GM12878 (cell line): ENCODE measurements around the gene HEG1. TPM values are rescaled to one million over a fixed set of nuclear protein-coding genes. Genes with fewer than 3 reads are reported as not detected.

Source experiments
- ATAC-seq: fragments of 200-7000 bp; cut with Tn5 transposase; 3 replicates; pipeline ENCODE4 v1.9.1; 2020; ENCODE audit warnings: mild to moderate bottlenecking, moderate library complexity
- BruUV-seq: library from RNA; stranded (reverse); fragments of 400-500 nt; replicated peaks from 2 replicates; lab custom pipeline; 2021; lab: Mats Ljungman, UMichigan
- CTCF ChIA-PET: fragments of 300-600 bp; sonication (Branson Sonifier 250); formaldehyde crosslinking; extraction: SDS; loops from one replicate; lab custom pipeline; 2021; ENCODE audit warnings: inconsistent platforms; lab: Yijun Ruan, JAX
- POLR2A ChIA-PET: fragments of 350-600 bp; formaldehyde crosslinking; extraction: SDS; loops from one replicate; lab custom pipeline; 2021; ENCODE audit warnings: inconsistent platforms; lab: Charles Lee
- RAD21 ChIA-PET: fragments of 300-600 bp; sonication (Branson Sonifier 250); formaldehyde crosslinking; loops from one replicate; lab custom pipeline; 2023; ENCODE audit warnings: antibody characterized with exemption; ENCODE audit not compliant: unreplicated experiment; lab: Charles Lee
- SMC1A ChIA-PET: fragments of 300-600 bp; sonication (Branson Sonifier 250); formaldehyde crosslinking; loops from one replicate; lab custom pipeline; 2023; ENCODE audit not compliant: unreplicated experiment, uncharacterized antibody; lab: Charles Lee
- DNase-seq: peaks from one replicate; pipeline ENCODE4 v3.0.0-alpha.2; 2011; ENCODE audit warnings: low read depth, low spot score
- FAIRE-seq: peaks from 3 replicates; lab custom pipeline; 2011; peaks lifted over from hg19 to GRCh38; lab: Jason Lieb, UNC
- H2AFZ ChIP-seq: 2 replicates; pipeline ENCODE4 v1.6.0; 2011; ENCODE audit warnings: low read depth, low read length, control low read depth; ENCODE audit not compliant: control insufficient read depth
- H3K27ac ChIP-seq: 2 replicates; pipeline ENCODE4 v1.5.1; 2011; ENCODE audit warnings: control low read depth; ENCODE audit not compliant: control insufficient read depth, insufficient read depth
- H3K27me3 ChIP-seq, 2 experiments: replicated peaks in 1 of 2; 2 replicates each; pipeline versions ENCODE4 v1.6.0 to v1.6.1; 2011; ENCODE audit warnings: low read length in 1 of 2; ENCODE audit not compliant: control insufficient read depth in 2 of 2, insufficient read depth in 2 of 2
- H3K36me3 ChIP-seq, 2 experiments: 2 replicates each; pipeline ENCODE4 v1.5.1; 2011; ENCODE audit warnings: low read length in 1 of 2; ENCODE audit not compliant: control insufficient read depth in 2 of 2, insufficient read depth in 2 of 2
- H3K4me1 ChIP-seq: 2 replicates; pipeline ENCODE4 v1.6.1; 2011; ENCODE audit warnings: mild to moderate bottlenecking, low read length, moderate library complexity, mixed read lengths; ENCODE audit not compliant: control insufficient read depth, insufficient read depth
- H3K4me2 ChIP-seq: 2 replicates; pipeline ENCODE4 v1.6.0; 2011; ENCODE audit warnings: control low read depth; ENCODE audit not compliant: control insufficient read depth, insufficient read depth
- H3K4me3 ChIP-seq: fragments of 200-600 bp; sonication (generic); 2 replicates; pipeline ENCODE4 v1.5.1; 2016
- H3K79me2 ChIP-seq: 2 replicates; pipeline ENCODE4 v1.6.0; 2011; ENCODE audit warnings: low read length; ENCODE audit not compliant: control insufficient read depth, insufficient read depth
- H3K9ac ChIP-seq: 2 replicates; pipeline ENCODE4 v1.8.0; 2011; ENCODE audit warnings: low read length, control low read depth, mixed read lengths; ENCODE audit not compliant: control insufficient read depth, insufficient read depth
- H3K9me3 ChIP-seq: replicated peaks from 3 replicates; pipeline ENCODE4 v1.5.1; 2011; ENCODE audit warnings: mild to moderate bottlenecking, low read length; ENCODE audit not compliant: control insufficient read depth, insufficient read depth
- H4K20me1 ChIP-seq: 2 replicates; pipeline ENCODE4 v1.6.0; 2011; ENCODE audit not compliant: control insufficient read depth, insufficient read depth
- E4F1 ChIP-seq: fragments of 450-650 bp; IDR thresholded peaks from 2 replicates; pipeline ENCODE4 v1.6.1; 2018; ENCODE audit warnings: borderline replicate concordance, mild to moderate bottlenecking; ENCODE audit not compliant: partially characterized antibody
- ETV6 ChIP-seq, 2 experiments: fragments of 450-650 bp in 1 of 2; IDR thresholded peaks in 1 of 2; conservative IDR thresholded peaks in 1 of 2; 2 replicates each; pipeline ENCODE4 v1.6.1; 2014; ENCODE audit warnings: antibody characterized with exemption in 1 of 2, borderline replicate concordance in 1 of 2, low read depth in 1 of 2, mild to moderate bottlenecking in 1 of 2, moderate library complexity in 1 of 2
- HDAC2 ChIP-seq: fragments of 200-600 bp; sonication (generic); IDR thresholded peaks from 2 replicates; pipeline ENCODE4 v1.6.1; 2017
- JUNB ChIP-seq: IDR thresholded peaks from 2 replicates; pipeline ENCODE4 v1.6.1; 2016; ENCODE audit warnings: antibody characterized with exemption, mild to moderate bottlenecking
- JUND ChIP-seq: IDR thresholded peaks from 2 replicates; pipeline ENCODE4 v1.6.1; 2012; ENCODE audit warnings: low read depth, mild to moderate bottlenecking, low read length, improper control_type of control experiment, moderate library complexity
- MEF2A ChIP-seq: IDR thresholded peaks from 2 replicates; pipeline ENCODE4 v1.6.1; 2011; ENCODE audit warnings: low read depth, mild to moderate bottlenecking, low read length, moderate library complexity; ENCODE audit not compliant: insufficient read depth
- MTA3 ChIP-seq: IDR thresholded peaks from 2 replicates; pipeline ENCODE4 v1.6.1; 2012; ENCODE audit warnings: low read length, inconsistent platforms, borderline replicate concordance
- MYC ChIP-seq: IDR thresholded peaks from 2 replicates; pipeline ENCODE4 v1.6.1; 2011; ENCODE audit warnings: mild to moderate bottlenecking, low read length, moderate library complexity, inconsistent platforms; ENCODE audit not compliant: insufficient read depth, insufficient replicate concordance, insufficient read length, severe bottlenecking
- NFIC ChIP-seq: IDR thresholded peaks from 2 replicates; pipeline ENCODE4 v1.6.1; 2012; ENCODE audit warnings: low read depth, mild to moderate bottlenecking, inconsistent platforms, low read length, moderate library complexity
- NR2C1 ChIP-seq: fragments of 450-650 bp; IDR thresholded peaks from 2 replicates; pipeline ENCODE4 v1.6.1; 2017; ENCODE audit warnings: antibody characterized with exemption, mild to moderate bottlenecking, moderate library complexity
- NRF1 ChIP-seq: conservative IDR thresholded peaks from 2 replicates; pipeline ENCODE4 v1.6.1; 2011; ENCODE audit warnings: mild to moderate bottlenecking, low read depth, low read length, improper control_type of control experiment
- POLR2AphosphoS2 ChIP-seq: IDR thresholded peaks from 2 replicates; pipeline ENCODE4 v1.6.1; 2011; ENCODE audit warnings: low read depth, mild to moderate bottlenecking, low read length, improper control_type of control experiment, moderate library complexity
- RAD21 ChIP-seq: IDR thresholded peaks from 2 replicates; pipeline ENCODE4 v1.6.1; 2011; ENCODE audit warnings: mild to moderate bottlenecking, low read depth, low read length, moderate library complexity; ENCODE audit not compliant: insufficient read depth
- RFX5 ChIP-seq: IDR thresholded peaks from 2 replicates; pipeline ENCODE4 v1.6.1; 2011; ENCODE audit warnings: low read depth, low read length, improper control_type of control experiment
- SMAD5 ChIP-seq: IDR thresholded peaks from 2 replicates; pipeline ENCODE4 v1.6.1; 2016; ENCODE audit warnings: antibody characterized with exemption, low read depth
- SREBF2 ChIP-seq: IDR thresholded peaks from 2 replicates; pipeline ENCODE4 v1.6.1; 2012; ENCODE audit warnings: mild to moderate bottlenecking, low read length
- WGBS: methylation state at CpG from one replicate; pipeline ENCODE4 v1.1.6; 2016; ENCODE audit warnings: low lambda C conversion rate; ENCODE audit not compliant: insufficient replicate concordance, insufficient coverage; ENCODE audit errors: missing lambda C conversion rate; 5-methylcytosine and 5-hydroxymethylcytosine counted together
- in situ Hi-C: fragments of 300-500 bp; cut with MboI; formaldehyde crosslinking; loops from 9 replicates; pipeline ENCODE4 v1.14.3; 2018; ENCODE audit warnings: mixed read lengths
- intact Hi-C: fragments of 100-400 bp; cut with micrococcal nuclease; formaldehyde crosslinking; loops from one replicate; pipeline ENCODE4 v1.14.2; 2022; ENCODE audit not compliant: unreplicated experiment
- polyA plus RNA-seq, 11 experiments: library from polyadenylated mRNA; depleted of rRNA in 4 of 11; unstranded in 6 of 11; stranded (reverse) in 5 of 11; fragments of >200 nt; fragmentation: Nextera tagmentation in 4 of 11; fragmentation: Illumina TruSeq in 1 of 11; extraction: Ambion mirVana in 4 of 11; extraction: Trizol in 1 of 11; gene quantifications; 1 replicate in 1 of 11; 2 replicates in 10 of 11; pipeline versions ENCODE4 v1.2.1 to v1.2.3, GENCODE V29; 2011 to 2016; ENCODE audit warnings: inconsistent platforms in 2 of 11, missing spikeins in 2 of 11, low read depth in 1 of 11
- total RNA-seq, 4 experiments: library from RNA; depleted of rRNA in 3 of 4; stranded (reverse); fragments of >200 nt in 3 of 4; fragmentation: Illumina TruSeq in 1 of 4; extraction: Trizol in 1 of 4; gene quantifications; 2 replicates each; pipeline versions ENCODE4 v1.2.1 to v1.2.3, GENCODE V29; 2013 to 2021
- TF ChIP-seq, protein P1 (sequence below): fragments of 450-650 bp; IDR thresholded peaks from 2 replicates; pipeline ENCODE4 v1.6.1; 2018; ENCODE audit warnings: mild to moderate bottlenecking, low read depth, moderate library complexity; ENCODE audit not compliant: partially characterized antibody
- TF ChIP-seq, protein P2 (sequence below): IDR thresholded peaks from 2 replicates; pipeline ENCODE4 v1.6.1; 2011; ENCODE audit warnings: borderline replicate concordance, low read depth, mild to moderate bottlenecking, moderate library complexity, low read length; ENCODE audit not compliant: insufficient read depth, poor library complexity, severe bottlenecking

Gene HEG1
- total and polyA plus RNA-seq, 10 of the 15 experiments (the other 5 are each of a cell fraction or from before 2014, with no cell fraction given): 2.2 to 32.1 (median 7.6) TPM

GRCh38 chr3:125079675-125080045, 23.9 kb upstream of the HEG1 start:
- CTCF ChIA-PET: interaction anchor here (1.3 kb wide), 1 partner anchor 14 kb away, joined by 5 read pairs; no protein-coding TSS in a partner anchor
- Histone ChIP-seq H3K9ac (no peak overlapping the region), H2AFZ (no peak overlapping the region), H3K4me1 (peaks cover 19% of the 10 kb centered on the region), H3K9me3 (no peaks in the 10 kb centered on the region), H3K27me3 (no peaks in the 10 kb centered on the region), H3K4me3 (no peak overlapping the region), H4K20me1 (no peaks in the 10 kb centered on the region), H3K36me3 (peaks cover 0 to 21% of the 10 kb centered on the region in 2 experiments; a peak in 1 of 4 replicates), H3K27ac (no peak overlapping the region), H3K79me2 (no peaks in the 10 kb centered on the region), H3K4me2 (no peak overlapping the region)
- 93% methylated on average over 1 of the region's 1 CpG for WGBS
- FAIRE-seq: no peak
- no peak for TF ChIP-seq E4F1
- no peak for TF ChIP-seq RAD21
- no peak for TF ChIP-seq MYC
- TF ChIP-seq MTA3: no peak
- no peak for TF ChIP-seq NFIC
- no peak for TF ChIP-seq RFX5
- TF ChIP-seq ETV6 (conservative IDR thresholded peaks at IDR 0.05 in 1 of 2, IDR thresholded peaks at IDR 0.05 in 1 of 2; ENCODE audit: borderline replicate concordance in 1 of 2, low read depth in 1 of 2): no peak
- no peak for TF ChIP-seq HDAC2
- no peak for TF ChIP-seq POLR2AphosphoS2
- no peak for TF ChIP-seq SREBF2
- TF ChIP-seq NR2C1: no peak
- no peak for TF ChIP-seq NRF1
- no peak for TF ChIP-seq JUND
- TF ChIP-seq, protein P1, sequence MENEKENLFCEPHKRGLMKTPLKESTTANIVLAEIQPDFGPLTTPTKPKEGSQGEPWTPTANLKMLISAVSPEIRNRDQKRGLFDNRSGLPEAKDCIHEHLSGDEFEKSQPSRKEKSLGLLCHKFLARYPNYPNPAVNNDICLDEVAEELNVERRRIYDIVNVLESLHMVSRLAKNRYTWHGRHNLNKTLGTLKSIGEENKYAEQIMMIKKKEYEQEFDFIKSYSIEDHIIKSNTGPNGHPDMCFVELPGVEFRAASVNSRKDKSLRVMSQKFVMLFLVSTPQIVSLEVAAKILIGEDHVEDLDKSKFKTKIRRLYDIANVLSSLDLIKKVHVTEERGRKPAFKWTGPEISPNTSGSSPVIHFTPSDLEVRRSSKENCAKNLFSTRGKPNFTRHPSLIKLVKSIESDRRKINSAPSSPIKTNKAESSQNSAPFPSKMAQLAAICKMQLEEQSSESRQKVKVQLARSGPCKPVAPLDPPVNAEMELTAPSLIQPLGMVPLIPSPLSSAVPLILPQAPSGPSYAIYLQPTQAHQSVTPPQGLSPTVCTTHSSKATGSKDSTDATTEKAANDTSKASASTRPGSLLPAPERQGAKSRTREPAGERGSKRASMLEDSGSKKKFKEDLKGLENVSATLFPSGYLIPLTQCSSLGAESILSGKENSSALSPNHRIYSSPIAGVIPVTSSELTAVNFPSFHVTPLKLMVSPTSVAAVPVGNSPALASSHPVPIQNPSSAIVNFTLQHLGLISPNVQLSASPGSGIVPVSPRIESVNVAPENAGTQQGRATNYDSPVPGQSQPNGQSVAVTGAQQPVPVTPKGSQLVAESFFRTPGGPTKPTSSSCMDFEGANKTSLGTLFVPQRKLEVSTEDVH: no peak
- no peak for TF ChIP-seq JUNB
- no peak for TF ChIP-seq MEF2A
- TF ChIP-seq SMAD5: no peak
- TF ChIP-seq, protein P2, sequence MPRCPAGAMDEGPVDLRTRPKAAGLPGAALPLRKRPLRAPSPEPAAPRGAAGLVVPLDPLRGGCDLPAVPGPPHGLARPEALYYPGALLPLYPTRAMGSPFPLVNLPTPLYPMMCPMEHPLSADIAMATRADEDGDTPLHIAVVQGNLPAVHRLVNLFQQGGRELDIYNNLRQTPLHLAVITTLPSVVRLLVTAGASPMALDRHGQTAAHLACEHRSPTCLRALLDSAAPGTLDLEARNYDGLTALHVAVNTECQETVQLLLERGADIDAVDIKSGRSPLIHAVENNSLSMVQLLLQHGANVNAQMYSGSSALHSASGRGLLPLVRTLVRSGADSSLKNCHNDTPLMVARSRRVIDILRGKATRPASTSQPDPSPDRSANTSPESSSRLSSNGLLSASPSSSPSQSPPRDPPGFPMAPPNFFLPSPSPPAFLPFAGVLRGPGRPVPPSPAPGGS: no peak
- RAD21 ChIA-PET: interaction anchor here (1.2 kb wide), 1 partner anchor 41 kb away, joined by 3 read pairs; no protein-coding TSS in a partner anchor
- no TSS peak for BruUV-seq
- POLR2A ChIA-PET: no interaction called here
- intact Hi-C loops (no loop called here), in situ Hi-C loops (no loop called here)
- SMC1A ChIA-PET: interaction anchor here (1.2 to 1.7 kb wide), 2 partner anchors 10 to 64 kb away, joined by 3 to 6 read pairs; no protein-coding TSS in a partner anchor
- ATAC-seq: no peak
- no peak for DNase-seq
